Right atrium auricular region (tissue), 2 donors: ENCODE data around the gene POLR2J. TPM values are rescaled to one million over a fixed set of nuclear protein-coding genes. Genes with fewer than 3 reads are reported as not detected.
"Not testable (repeated sequence)": the region's sequence is repeated elsewhere in the genome, so short reads cannot be mapped to it uniquely, and the experiment has no call there.

Experiments
- DNase-seq: peaks from one replicate; pipeline ENCODE4 v3.0.0-alpha.2; 2019; ENCODE audit warnings: low spot score
- H3K27ac ChIP-seq, 2 donors: fragments of 200-600 bp; sonication (generic); 1 replicate in 1 of 2; 2 replicates in 1 of 2; pipeline ENCODE4 v1.5.1; 2016 to 2019
- H3K27me3 ChIP-seq, 2 donors: fragments of 200-600 bp; sonication (generic); one replicate each; pipeline versions ENCODE4 v1.5.1 to v1.6.0; 2017 to 2019
- H3K36me3 ChIP-seq: fragments of 200-600 bp; sonication (generic); one replicate; pipeline ENCODE4 v1.5.1; 2016
- H3K4me1 ChIP-seq, 2 donors: fragments of 200-600 bp; sonication (generic); one replicate each; pipeline versions ENCODE4 v1.5.1 to v1.6.0; 2017 to 2019
- H3K4me3 ChIP-seq, 2 donors: fragments of 200-600 bp; sonication (generic); 1 replicate in 1 of 2; 2 replicates in 1 of 2; pipeline ENCODE4 v1.5.1; 2017 to 2019; ENCODE audit warnings: mild to moderate bottlenecking in 1 of 2, moderate library complexity in 1 of 2
- H3K9me3 ChIP-seq, 2 donors: fragments of 200-600 bp; sonication (generic); one replicate each; pipeline ENCODE4 v1.5.1; 2019
- total RNA-seq, 2 donors: library from RNA; depleted of rRNA; stranded (reverse); fragments of >200 nt; gene quantifications; one replicate each; pipeline ENCODE4 v1.1.0, GENCODE V29; 2016

The POLR2J gene
- total RNA-seq, 2 donors from 2014 or later, result 19.2 to 34.8 TPM

GRCh38 chr7:102507410-102508088 lies 28.8 kb upstream of the POLR2J start:
- H3K36me3 ChIP-seq, H3K4me1 ChIP-seq, H3K4me3 ChIP-seq, H3K27me3 ChIP-seq, H3K9me3 ChIP-seq, H3K27ac ChIP-seq: not testable (repeated sequence)
- peak; percentile 43 for DNase-seq

GRCh38 chr7:102505298-102506185 lies 26.8 kb upstream of the POLR2J start:
- not testable (repeated sequence) for H3K27ac ChIP-seq, H3K27me3 ChIP-seq, H3K36me3 ChIP-seq, H3K4me3 ChIP-seq, H3K4me1 ChIP-seq, H3K9me3 ChIP-seq
- peak; percentile 58 for DNase-seq

- DNase-seq, H3K27ac ChIP-seq, H3K9me3 ChIP-seq, H3K4me3 ChIP-seq, H3K27me3 ChIP-seq, H3K36me3 ChIP-seq, H3K4me1 ChIP-seq: not testable (repeated sequence)
Observed at GRCh38 chr7:102503141-102503540, 24.4 kb upstream of the POLR2J start.

GRCh38 chr7:102498321-102498720 lies 19.6 kb upstream of the POLR2J start:
- DNase-seq, H3K36me3 ChIP-seq, H3K4me1 ChIP-seq, H3K27ac ChIP-seq, H3K9me3 ChIP-seq, H3K27me3 ChIP-seq, H3K4me3 ChIP-seq: not testable (repeated sequence)

GRCh38 chr7:102497308-102497707 lies 18.6 kb upstream of the POLR2J start:
- H3K4me3 ChIP-seq, H3K27ac ChIP-seq, H3K36me3 ChIP-seq, H3K4me1 ChIP-seq, H3K27me3 ChIP-seq, H3K9me3 ChIP-seq: not testable (repeated sequence)
- peak; percentile 34 for DNase-seq

GRCh38 chr7:102496861-102497260 lies 18.1 kb upstream of the POLR2J start:
- not testable (repeated sequence) for H3K4me1 ChIP-seq, H3K9me3 ChIP-seq, H3K27me3 ChIP-seq, H3K4me3 ChIP-seq, H3K36me3 ChIP-seq, H3K27ac ChIP-seq
- DNase-seq, result peak; percentile 28

GRCh38 chr7:102494473-102495149 lies 15.9 kb upstream of the POLR2J start:
- DNase-seq, H3K27me3 ChIP-seq, H3K4me1 ChIP-seq, H3K36me3 ChIP-seq, H3K27ac ChIP-seq, H3K4me3 ChIP-seq, H3K9me3 ChIP-seq: not testable (repeated sequence)

- H3K9me3 ChIP-seq, H3K27me3 ChIP-seq, H3K27ac ChIP-seq, DNase-seq, H3K4me1 ChIP-seq, H3K36me3 ChIP-seq: not testable (repeated sequence)
- H3K4me3 ChIP-seq, result peak overlapping the region in 1 of 2 donors; percentile 33
Observed at GRCh38 chr7:102494026-102494425, 15.3 kb upstream of the POLR2J start.

GRCh38 chr7:102493220-102493935 lies 14.7 kb upstream of the POLR2J start:
- DNase-seq, H3K27ac ChIP-seq, H3K4me1 ChIP-seq: not testable (repeated sequence)

GRCh38 chr7:102490529-102491075 lies 11.9 kb upstream of the POLR2J start:
- not testable (repeated sequence) for H3K4me1 ChIP-seq, H3K4me3 ChIP-seq, H3K36me3 ChIP-seq, H3K27ac ChIP-seq, H3K9me3 ChIP-seq, H3K27me3 ChIP-seq
- peak; percentile 53 for DNase-seq

More at GRCh38 chr7:102493220-102493935, 14.7 kb upstream of the POLR2J start:
- not testable (repeated sequence) for H3K9me3 ChIP-seq, H3K27me3 ChIP-seq, H3K4me3 ChIP-seq, H3K36me3 ChIP-seq

GRCh38 chr7:102484317-102484716 lies 5.6 kb upstream of the POLR2J start:
- H3K36me3 ChIP-seq, H3K27me3 ChIP-seq, DNase-seq, H3K27ac ChIP-seq, H3K4me1 ChIP-seq, H3K9me3 ChIP-seq, H3K4me3 ChIP-seq: not testable (repeated sequence)

- not testable (repeated sequence) for H3K36me3 ChIP-seq, H3K4me3 ChIP-seq, H3K27me3 ChIP-seq, H3K9me3 ChIP-seq, H3K4me1 ChIP-seq, DNase-seq, H3K27ac ChIP-seq
Observed at GRCh38 chr7:102481962-102482361, 3.2 kb upstream of the POLR2J start.
